Mucosa of gallbladder (tissue), 1 donor: Measurements from ENCODE around the gene ZNF862. TPM values are rescaled to one million over a fixed set of nuclear protein-coding genes. Genes with fewer than 3 reads are reported as not detected.

ENCODE experiments used
- DNase-seq: peaks from one replicate; pipeline ENCODE4 v3.0.0-alpha.2; 2020; ENCODE audit warnings: low spot score
- total RNA-seq: library from RNA; stranded (reverse); gene quantifications from one replicate; pipeline ENCODE4 v1.2.1, GENCODE V29; 2021
- donor health status: DM: no; HTN: no; CAD: no.

ZNF862 gene
- total RNA-seq, 1 donor from 2014 or later, result 31.3 TPM

- DNase-seq, result no peak
Measured at GRCh38 chr7:149866139-149866778, 28.1 kb downstream of the ZNF862 start.

GRCh38 chr7:149866779-149867447 lies 28.7 kb downstream of the ZNF862 start:
- DNase-seq, result no peak

- DNase-seq, result no peak
Measured at GRCh38 chr7:149867762-149868622, 29.8 kb downstream of the ZNF862 start.

GRCh38 chr7:149868623-149869290 lies 30.6 kb downstream of the ZNF862 start:
- DNase-seq, result no peak

DNA sequence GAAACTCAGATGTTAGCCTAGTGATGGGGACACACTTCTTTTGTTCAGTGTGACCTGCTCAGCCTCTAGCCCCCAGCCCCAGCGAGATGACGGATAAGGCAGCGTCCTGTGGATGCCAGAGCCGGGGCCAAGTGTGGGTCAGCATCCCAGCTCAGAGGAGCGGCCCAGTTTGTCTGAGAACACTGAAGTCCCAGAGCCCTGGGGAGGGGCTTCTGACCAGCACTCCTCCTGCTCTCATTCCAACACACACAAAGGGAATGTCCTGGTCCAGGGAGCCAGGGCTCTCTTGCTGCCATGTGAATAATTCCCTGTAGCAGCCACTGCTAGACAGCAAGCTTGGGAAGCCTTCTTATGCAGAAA lies 31.1 kb downstream of the ZNF862 start:
- DNase-seq, result no peak

DNA sequence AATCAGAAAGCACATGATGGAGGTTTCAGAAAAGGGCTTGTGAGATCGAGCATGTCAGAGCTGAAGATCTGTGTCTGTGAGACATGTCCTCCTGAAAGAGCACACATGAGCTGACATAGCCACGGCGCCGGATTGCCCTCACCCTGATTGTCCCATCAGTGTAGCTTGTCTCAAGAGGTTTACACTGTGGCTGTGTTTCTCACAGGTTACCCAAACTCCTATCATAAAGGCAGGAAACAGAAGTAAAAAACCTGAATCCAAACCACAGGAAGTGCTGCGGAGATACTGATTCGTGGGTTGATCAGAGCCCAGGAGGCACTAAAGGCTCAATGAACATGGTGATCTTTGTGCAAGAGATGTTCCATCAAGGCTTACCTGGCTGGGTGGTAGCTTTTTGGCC lies 31.7 kb downstream of the ZNF862 start:
- DNase-seq, result peak; percentile 10

GRCh38 chr7:149870274-149870673 lies 32.1 kb downstream of the ZNF862 start:
- no peak for DNase-seq

- DNase-seq, result peak; percentile 9
Measured at GRCh38 chr7:149870701-149871483, 32.7 kb downstream of the ZNF862 start.

- peak; percentile 6 for DNase-seq
Measured at GRCh38 chr7:149871576-149871975, 33.4 kb downstream of the ZNF862 start.

DNA sequence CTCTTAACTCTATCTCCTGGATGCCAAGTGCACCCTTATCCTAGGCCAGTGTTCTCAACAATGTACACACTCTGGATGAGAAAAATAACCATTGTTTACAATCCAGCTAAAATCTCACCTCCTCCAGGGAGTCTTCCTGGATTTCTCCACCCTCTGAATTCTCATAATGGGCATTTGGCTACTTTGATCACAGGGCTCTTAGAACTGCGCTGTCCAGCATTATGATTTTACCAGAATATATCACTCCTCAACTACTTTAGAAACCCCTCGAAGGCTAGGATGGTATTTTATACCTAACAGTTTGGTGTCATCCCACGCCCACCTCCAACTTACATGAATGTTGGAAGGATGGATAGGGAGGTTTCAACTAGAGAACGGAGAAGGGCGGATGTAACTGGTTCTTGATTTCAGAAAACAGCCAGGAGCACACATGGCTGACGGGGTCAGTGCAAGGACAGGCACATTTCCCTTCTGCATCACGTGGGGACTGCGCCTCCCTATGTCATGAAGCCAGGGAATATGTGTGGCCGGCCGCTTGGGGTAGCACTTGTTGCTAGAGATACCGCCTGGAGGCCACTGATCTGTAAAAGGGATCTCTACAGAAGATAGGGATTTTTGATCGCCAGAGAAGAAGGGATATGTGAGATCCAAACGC lies 34.4 kb downstream of the ZNF862 start:
- peak; percentile 86 for DNase-seq

DNA sequence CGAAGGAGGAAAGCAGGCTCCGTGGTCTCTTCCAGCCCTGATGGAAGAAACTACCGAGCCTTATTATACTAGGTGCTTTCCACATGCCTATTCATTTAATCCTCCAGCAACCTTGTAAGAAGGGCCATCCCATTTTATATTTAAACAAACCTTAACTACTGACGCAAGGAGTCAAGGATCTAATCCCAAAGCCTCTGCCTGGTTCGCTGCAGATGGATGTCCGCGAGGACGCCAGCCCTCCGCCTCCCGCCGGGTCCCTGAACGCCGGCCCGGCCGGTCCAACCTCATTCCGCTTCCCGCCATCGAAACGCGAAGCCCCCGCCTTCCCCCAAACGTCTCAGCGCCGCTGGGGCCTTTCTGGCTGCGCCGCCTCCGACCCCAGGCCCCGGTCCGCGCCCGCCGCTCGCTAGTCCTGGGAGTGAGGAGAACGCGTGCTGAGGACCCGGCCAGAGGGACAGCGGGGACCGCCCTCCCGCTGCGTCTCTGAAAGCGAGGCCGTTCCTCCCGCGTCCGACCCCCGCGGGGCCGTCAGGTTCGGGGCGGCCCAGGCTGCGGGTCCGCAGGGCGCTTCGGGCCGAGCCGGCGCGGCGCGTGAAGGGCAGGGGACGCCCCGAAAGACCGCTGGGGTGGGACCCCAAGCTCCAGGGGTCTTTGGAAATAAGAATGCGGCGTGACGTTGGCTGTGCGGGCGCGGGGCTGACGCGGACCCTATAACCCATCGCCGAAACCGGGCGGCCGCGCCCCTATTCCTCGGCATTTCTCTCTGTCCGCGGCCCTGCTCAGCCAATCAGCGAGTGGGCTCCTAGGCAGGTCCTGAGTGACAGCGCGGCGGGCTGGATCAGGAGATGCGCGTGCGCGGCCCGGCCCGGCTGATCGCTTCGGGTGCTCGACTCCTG lies 35.1 kb downstream of the ZNF862 start, which contains the start of gene ATP6V0E2:
Gene ATP6V0E2 (plus strand): TSS at position 896 of the 896 bp plus-strand sequence. CDS start 97 bp downstream, outside the sequence.
- DNase-seq, result peak; percentile 96

DNA sequence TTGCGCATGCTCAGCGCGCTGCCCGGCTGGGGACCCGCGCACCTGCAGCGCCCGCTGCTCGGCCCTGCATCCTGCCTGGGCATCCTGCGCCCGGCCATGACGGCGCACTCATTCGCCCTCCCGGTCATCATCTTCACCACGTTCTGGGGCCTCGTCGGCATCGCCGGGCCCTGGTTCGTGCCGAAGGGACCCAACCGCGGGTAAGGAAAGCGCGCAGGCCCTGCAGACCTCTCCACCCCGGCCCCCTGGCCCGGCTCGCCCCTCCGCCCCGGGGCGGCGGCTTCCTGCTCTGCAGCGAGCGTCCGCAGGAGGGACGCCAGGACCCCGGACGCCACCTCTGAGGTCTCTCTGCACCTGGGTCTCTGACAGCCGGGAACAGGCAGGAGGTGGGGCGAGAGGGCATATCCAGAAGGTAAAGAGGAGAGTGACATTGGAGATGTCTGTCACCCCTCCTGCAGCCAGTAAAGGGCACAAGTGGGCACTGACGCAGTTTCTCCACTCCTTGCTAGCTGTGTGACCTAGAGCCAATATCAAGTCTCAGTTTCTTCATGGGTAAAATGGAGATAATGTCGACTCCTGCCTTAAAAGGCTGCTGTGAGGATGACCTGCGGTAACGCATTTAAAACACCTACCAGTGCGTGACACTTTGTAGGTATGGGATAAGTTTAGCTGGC lies 35.9 kb downstream of the ZNF862 start:
- DNase-seq, result no peak

GRCh38 chr7:149874644-149875028 lies 36.5 kb downstream of the ZNF862 start:
- DNase-seq, result peak; percentile 13

- DNase-seq, result peak; percentile 5
Measured at GRCh38 chr7:149875396-149875795, 37.2 kb downstream of the ZNF862 start.

GRCh38 chr7:149877890-149878522 lies 39.8 kb downstream of the ZNF862 start:
- peak; percentile 7 for DNase-seq

- peak; percentile 7 for DNase-seq
Measured at GRCh38 chr7:149878523-149878921, 40.3 kb downstream of the ZNF862 start.

DNA sequence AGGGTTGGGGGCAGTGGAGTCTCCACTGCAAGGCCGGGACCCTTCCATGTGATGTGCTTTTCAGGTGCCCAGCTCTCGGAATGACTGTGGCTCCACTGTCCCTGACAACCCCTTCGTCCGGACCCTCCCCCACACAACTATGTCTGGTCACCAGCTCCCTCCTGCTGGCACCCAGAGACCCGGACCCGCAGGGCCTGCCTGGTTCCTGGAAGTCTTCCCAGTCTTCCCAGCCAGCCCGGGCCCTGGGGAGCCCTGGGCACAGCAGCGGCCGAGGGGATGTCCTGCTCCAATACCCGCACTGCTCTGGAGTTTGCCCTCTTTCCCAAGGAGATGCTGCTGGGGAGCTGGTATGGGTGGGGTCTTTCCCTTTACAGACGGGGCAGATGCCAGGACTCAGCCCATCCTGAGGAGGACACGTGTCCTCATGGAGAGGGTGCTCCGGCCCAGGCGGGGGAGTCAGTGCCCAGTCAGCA lies 41.1 kb downstream of the ZNF862 start:
- peak; percentile 9 for DNase-seq
